PFSK-1 (cell line): ENCODE measurements around the gene DENND1B.

Experiments
- FOXP2 ChIP-seq: optimal IDR thresholded peaks from 2 replicates; pipeline ENCODE3; 2011; ENCODE audit warnings: borderline replicate concordance, control low read depth, inconsistent platforms; ENCODE audit not compliant: insufficient read depth; ENCODE audit errors: extremely low read length, extremely low read depth
- POLR2AphosphoS5 ChIP-seq: IDR thresholded peaks from 2 replicates; pipeline ENCODE4 v1.6.1; 2012; ENCODE audit warnings: low read depth, mild to moderate bottlenecking, control low read depth, low read length, moderate library complexity
- REST ChIP-seq, 2 experiments: IDR thresholded peaks; 2 replicates each; pipeline versions ENCODE4 v1.6.1 to v1.8.0; 2011 to 2012; ENCODE audit warnings: low read depth in 2 of 2, low read length in 2 of 2, control low read depth in 1 of 2, inconsistent platforms in 1 of 2, mild to moderate bottlenecking in 1 of 2, moderate library complexity in 1 of 2; ENCODE audit not compliant: insufficient read depth in 1 of 2
- SIN3A ChIP-seq: IDR thresholded peaks from 2 replicates; pipeline ENCODE4 v1.6.1; 2012; ENCODE audit warnings: mild to moderate bottlenecking, low read length, moderate library complexity, borderline replicate concordance; ENCODE audit not compliant: insufficient read depth
- TAF1 ChIP-seq: IDR thresholded peaks from 2 replicates; pipeline ENCODE4 v1.6.1; 2012; ENCODE audit warnings: low read length, control low read depth, borderline replicate concordance; ENCODE audit not compliant: insufficient read depth

Gene DENND1B

GRCh38 chr1:197541411-197541810 lies 233.9 kb downstream of the DENND1B start:
- no peak for TF ChIP-seq TAF1
- no peak for TF ChIP-seq SIN3A
- TF ChIP-seq POLR2AphosphoS5 = no peak
- no peak for TF ChIP-seq REST (IDR thresholded peaks at IDR 0.05; ENCODE audit: insufficient read depth in 1 of 2, low read depth in 2 of 2, low read length in 2 of 2)
- TF ChIP-seq FOXP2 = no peak

- TF ChIP-seq SIN3A = no peak
- no peak for TF ChIP-seq TAF1
- TF ChIP-seq FOXP2 = no peak
- no peak for TF ChIP-seq POLR2AphosphoS5
- TF ChIP-seq REST (IDR thresholded peaks at IDR 0.05; ENCODE audit: insufficient read depth in 1 of 2, low read depth in 2 of 2, low read length in 2 of 2) = no peak
Measured at GRCh38 chr1:197526736-197527371, 248.4 kb downstream of the DENND1B start.

- TF ChIP-seq POLR2AphosphoS5 (no peak), SIN3A (no peak), TAF1 (no peak), REST (IDR thresholded peaks at IDR 0.05; ENCODE audit: insufficient read depth in 1 of 2, low read depth in 2 of 2, low read length in 2 of 2) (no peak), FOXP2 (no peak)
Measured at GRCh38 chr1:197521118-197521739, 254.1 kb downstream of the DENND1B start.

GRCh38 chr1:197519741-197520334 lies 255.4 kb downstream of the DENND1B start:
- no peak for TF ChIP-seq REST (IDR thresholded peaks at IDR 0.05; ENCODE audit: insufficient read depth in 1 of 2, low read depth in 2 of 2, low read length in 2 of 2)
- TF ChIP-seq SIN3A = no peak
- no peak for TF ChIP-seq FOXP2
- TF ChIP-seq POLR2AphosphoS5 = no peak
- TF ChIP-seq TAF1 = no peak
